DOHH2 (cell line): ENCODE data around the gene SPATA20.

ENCODE experiments used
- H3F3A ChIP-seq: fragments of 200-600 bp; sonication (generic), shearing (Covaris generic); 2 replicates; pipeline ENCODE4 v1.6.0; 2016; ENCODE audit warnings: antibody characterized with exemption, mild to moderate bottlenecking; ENCODE audit not compliant: control insufficient read depth, insufficient read depth
- H3K27ac ChIP-seq: fragments of 200-600 bp; sonication (generic); 2 replicates; pipeline ENCODE4 v1.5.1; 2014; ENCODE audit warnings: low read depth, mild to moderate bottlenecking, low read length, moderate library complexity
- H3K27me3 ChIP-seq: fragments of 200-600 bp; sonication (generic); 2 replicates; pipeline ENCODE4 v1.6.1; 2014; ENCODE audit warnings: mild to moderate bottlenecking, low read length, mixed read lengths; ENCODE audit not compliant: control insufficient read depth
- H3K36me3 ChIP-seq: fragments of 200-600 bp; sonication (generic); 2 replicates; pipeline ENCODE4 v1.6.1; 2014; ENCODE audit warnings: mild to moderate bottlenecking, low read length, moderate library complexity, mixed read lengths; ENCODE audit not compliant: control insufficient read depth
- H3K4me1 ChIP-seq: fragments of 200-600 bp; sonication (generic); 2 replicates; pipeline ENCODE4 v1.6.1; 2014; ENCODE audit warnings: mild to moderate bottlenecking, low read length, mixed read lengths; ENCODE audit not compliant: control insufficient read depth
- H3K4me2 ChIP-seq: fragments of 200-600 bp; sonication (generic); 2 replicates; pipeline ENCODE4 v1.6.0; 2014; ENCODE audit warnings: mild to moderate bottlenecking, low read length, moderate library complexity
- H3K4me3 ChIP-seq: fragments of 200-600 bp; sonication (generic); 2 replicates; pipeline ENCODE4 v1.5.1; 2014; ENCODE audit warnings: mild to moderate bottlenecking, low read length, mixed read lengths
- H3K79me2 ChIP-seq: fragments of 200-600 bp; sonication (generic); 2 replicates; pipeline ENCODE4 v1.6.1; 2014; ENCODE audit warnings: mild to moderate bottlenecking, low read length, mixed read lengths; ENCODE audit not compliant: control insufficient read depth
- H3K9me2 ChIP-seq: fragments of 200-600 bp; sonication (generic); replicated peaks from 2 replicates; pipeline ENCODE4 v1.6.1; 2014; ENCODE audit warnings: mild to moderate bottlenecking, low read length, mixed read lengths; ENCODE audit not compliant: control insufficient read depth
- H3K9me3 ChIP-seq: fragments of 200-600 bp; sonication (generic); 2 replicates; pipeline ENCODE4 v1.6.1; 2014; ENCODE audit warnings: antibody characterized with exemption, low read length, mixed read lengths; ENCODE audit not compliant: control insufficient read depth, insufficient read depth
- H4K20me1 ChIP-seq: fragments of 200-600 bp; sonication (generic); 2 replicates; pipeline ENCODE4 v1.6.0; 2014; ENCODE audit warnings: low read depth, mild to moderate bottlenecking, antibody characterized with exemption, low read length, moderate library complexity; ENCODE audit not compliant: control insufficient read depth, insufficient read depth
- CTCF ChIP-seq: fragments of 200-600 bp; sonication (generic); IDR thresholded peaks from one replicate; pipeline ENCODE4 v1.5.1; 2014; ENCODE audit warnings: antibody characterized with exemption, mild to moderate bottlenecking, low read depth, low read length; ENCODE audit not compliant: poor library complexity, severe bottlenecking
- EZH2phosphoT487 ChIP-seq: fragments of 200-600 bp; sonication (generic); IDR thresholded peaks from 2 replicates; pipeline ENCODE4 v1.6.1; 2017; ENCODE audit warnings: borderline replicate concordance, mild to moderate bottlenecking, antibody characterized with exemption, low read length, moderate library complexity, mixed read lengths

The SPATA20 gene

GRCh38 chr17:50524838-50525237 lies 22.1 kb upstream of the SPATA20 start:
- H3K4me1 ChIP-seq: no peaks in the 10 kb centered on the region
- H3F3A ChIP-seq: no peaks in the 10 kb centered on the region
- no peak overlapping the region for H3K4me3 ChIP-seq
- no peaks in the 10 kb centered on the region for H4K20me1 ChIP-seq
- H3K36me3 ChIP-seq: no peaks in the 10 kb centered on the region
- no peaks in the 10 kb centered on the region; the same call in 1 of the 2 replicates for H3K27me3 ChIP-seq
- no peaks in the 10 kb centered on the region for H3K9me2 ChIP-seq
- H3K4me2 ChIP-seq: no peak overlapping the region
- H3K79me2 ChIP-seq: no peaks in the 10 kb centered on the region
- no peak overlapping the region for H3K27ac ChIP-seq
- no peaks in the 10 kb centered on the region for H3K9me3 ChIP-seq
- TF ChIP-seq EZH2phosphoT487: no peak
- TF ChIP-seq CTCF: no peak

- Histone ChIP-seq H3K9me3 (no peaks in the 10 kb centered on the region), H3K4me2 (no peak overlapping the region), H3K36me3 (no peaks in the 10 kb centered on the region), H3K27ac (no peak overlapping the region), H3K79me2 (no peaks in the 10 kb centered on the region), H3K4me3 (no peak overlapping the region), H3F3A (no peaks in the 10 kb centered on the region), H3K4me1 (no peaks in the 10 kb centered on the region), H3K27me3 (peaks cover 12% of the 10 kb centered on the region), H4K20me1 (no peaks in the 10 kb centered on the region), H3K9me2 (no peaks in the 10 kb centered on the region)
- no peak for TF ChIP-seq EZH2phosphoT487
- no peak for TF ChIP-seq CTCF
These were observed 19.7 kb upstream of the SPATA20 start for GRCh38 chr17:50527155-50527762.

GRCh38 chr17:50527949-50528474 lies 19.0 kb upstream of the SPATA20 start:
- Histone ChIP-seq H3K4me2 (no peak overlapping the region), H3K79me2 (no peaks in the 10 kb centered on the region), H3K4me3 (no peak overlapping the region), H4K20me1 (no peaks in the 10 kb centered on the region), H3K4me1 (no peaks in the 10 kb centered on the region), H3K36me3 (no peaks in the 10 kb centered on the region), H3K27ac (no peak overlapping the region), H3F3A (no peaks in the 10 kb centered on the region), H3K27me3 (peaks cover 20% of the 10 kb centered on the region), H3K9me3 (no peaks in the 10 kb centered on the region), H3K9me2 (no peaks in the 10 kb centered on the region)
- no peak for TF ChIP-seq CTCF
- no peak for TF ChIP-seq EZH2phosphoT487
